Left ventricle myocardium inferior (tissue), 1 donor: Measurements from ENCODE around the gene DNMT1. TPM values are rescaled to one million over a fixed set of nuclear protein-coding genes. Genes with fewer than 3 reads are reported as not detected.

Experiments used
- DNase-seq: peaks from one replicate; pipeline ENCODE4 v3.0.0-alpha.2; 2020
- H3K27ac ChIP-seq: fragments of 200-600 bp; replicated peaks from 2 replicates; pipeline ENCODE4 v1.8.0; 2021
- H3K27me3 ChIP-seq: fragments of 200-600 bp; 2 replicates; pipeline ENCODE4 v1.8.0; 2021; ENCODE audit warnings: low read depth
- H3K36me3 ChIP-seq: fragments of 200-600 bp; 2 replicates; pipeline ENCODE4 v1.8.0; 2021
- H3K4me1 ChIP-seq: fragments of 200-600 bp; 2 replicates; pipeline ENCODE4 v1.8.0; 2021
- H3K4me3 ChIP-seq: fragments of 200-600 bp; 2 replicates; pipeline ENCODE4 v1.8.0; 2021; ENCODE audit warnings: mild to moderate bottlenecking, moderate library complexity
- H3K9me3 ChIP-seq: fragments of 200-600 bp; replicated peaks from 2 replicates; pipeline ENCODE4 v1.8.0; 2021
- CTCF ChIP-seq: fragments of 200-600 bp; IDR thresholded peaks from 2 replicates; pipeline ENCODE4 v1.8.0; 2021; ENCODE audit warnings: antibody characterized with exemption, mild to moderate bottlenecking, borderline replicate concordance
- intact Hi-C: fragments of 100-400 bp; cut with micrococcal nuclease; formaldehyde crosslinking; loops from one replicate; pipeline ENCODE4 v1.11.0; 2022
- total RNA-seq: library from RNA; stranded (reverse); fragmentation: NEBNext Ultra II Directional; extraction: Animal tissue kit (Norgen Biotek cat#: 25700); gene quantifications from one replicate; pipeline ENCODE4 v1.2.1, GENCODE V29; 2021
- donor health status: DM: no; HTN: yes; CAD: no; lungs with severe emphysema.

The DNMT1 gene
- total RNA-seq, 1 donor from 2014 or later: 23.9 TPM

- Histone ChIP-seq H3K27me3 (no peaks in the 10 kb centered on the region), H3K4me1 (no peaks in the 10 kb centered on the region), H3K36me3 (peaks cover 89% of the 10 kb centered on the region), H3K4me3 (no peak overlapping the region), H3K27ac (no peak overlapping the region), H3K9me3 (no peaks in the 10 kb centered on the region)
- TF ChIP-seq CTCF: no peak
- no peak for DNase-seq
- intact Hi-C loops: no loop called here
Observed at GRCh38 chr19:10166046-10166445, 28.7 kb downstream of the DNMT1 start.

GRCh38 chr19:10163536-10163935 lies 31.2 kb downstream of the DNMT1 start:
- H3K4me1 ChIP-seq: no peaks in the 10 kb centered on the region

GRCh38 chr19:10159610-10160009 lies 35.1 kb downstream of the DNMT1 start:
- peaks cover 98% of the 10 kb centered on the region for H3K36me3 ChIP-seq
- no peak overlapping the region for H3K27ac ChIP-seq
- DNase-seq: no peak
- no peaks in the 10 kb centered on the region for H3K27me3 ChIP-seq
- no peak overlapping the region for H3K4me3 ChIP-seq
- TF ChIP-seq CTCF: no peak
- intact Hi-C loops: no loop called here
- no peaks in the 10 kb centered on the region for H3K4me1 ChIP-seq
- H3K9me3 ChIP-seq: no peaks in the 10 kb centered on the region

More at GRCh38 chr19:10163536-10163935, 31.2 kb downstream of the DNMT1 start:
- Histone ChIP-seq H3K9me3 (no peaks in the 10 kb centered on the region), H3K4me3 (no peak overlapping the region), H3K27ac (no peak overlapping the region), H3K27me3 (no peaks in the 10 kb centered on the region), H3K36me3 (peaks cover 92% of the 10 kb centered on the region)
- intact Hi-C loops: no loop called here
- no peak for DNase-seq
- no peak for TF ChIP-seq CTCF

- Histone ChIP-seq H3K4me3 (no peak overlapping the region), H3K27me3 (no peaks in the 10 kb centered on the region), H3K36me3 (peaks cover 100% of the 10 kb centered on the region), H3K27ac (no peak overlapping the region), H3K9me3 (no peaks in the 10 kb centered on the region), H3K4me1 (no peaks in the 10 kb centered on the region)
- TF ChIP-seq CTCF: no peak
- intact Hi-C loops: no loop called here
- no peak for DNase-seq
Observed at GRCh38 chr19:10158485-10158884, 36.3 kb downstream of the DNMT1 start.

DNA sequence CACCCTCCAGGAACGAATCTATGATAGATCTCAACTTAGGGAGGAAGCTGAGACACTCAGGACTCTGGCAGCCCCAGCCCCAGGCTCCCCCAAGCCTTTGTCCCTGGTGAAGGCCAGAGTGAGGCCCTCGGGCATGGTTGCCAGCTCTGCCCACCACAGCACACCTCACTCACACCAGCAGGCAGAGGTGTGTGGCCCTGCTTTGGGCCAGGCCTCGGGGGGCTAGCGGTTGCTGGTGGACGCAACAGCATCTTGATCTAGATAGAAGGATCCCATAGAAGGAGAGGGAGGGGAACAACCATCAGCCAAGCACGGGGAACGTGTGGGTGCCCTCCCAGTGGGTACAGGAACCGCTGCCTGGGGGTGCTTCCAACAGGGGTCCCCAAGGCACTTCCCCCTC lies 36.7 kb downstream of the DNMT1 start:
- intact Hi-C loops: no loop called here
- no peaks in the 10 kb centered on the region for H3K4me1 ChIP-seq
- peaks cover 100% of the 10 kb centered on the region for H3K36me3 ChIP-seq
- H3K4me3 ChIP-seq: no peak overlapping the region
- no peaks in the 10 kb centered on the region for H3K27me3 ChIP-seq
- no peaks in the 10 kb centered on the region for H3K9me3 ChIP-seq
- TF ChIP-seq CTCF: no peak
- H3K27ac ChIP-seq: no peak overlapping the region
- no peak for DNase-seq

DNA sequence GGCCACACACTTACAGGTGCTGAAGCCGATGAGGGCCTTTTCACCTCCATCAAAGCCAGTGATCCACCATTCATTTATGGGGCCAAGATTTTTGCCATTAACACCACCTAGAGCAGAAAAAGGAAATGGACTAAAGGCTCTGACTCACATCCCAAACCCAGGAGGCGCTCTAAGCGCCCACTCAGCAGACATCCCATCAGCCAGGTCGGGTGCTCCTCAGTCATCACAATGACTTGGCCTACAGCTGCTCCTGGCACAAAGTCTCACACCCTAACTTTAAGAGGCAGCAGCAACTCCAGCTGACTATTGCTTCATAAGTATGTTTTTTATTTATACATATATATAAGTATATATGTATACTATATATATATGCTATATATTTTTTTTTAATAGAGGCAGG lies 38.9 kb downstream of the DNMT1 start:
- Histone ChIP-seq H3K27ac (no peak overlapping the region), H3K27me3 (no peaks in the 10 kb centered on the region), H3K4me3 (no peak overlapping the region), H3K9me3 (no peaks in the 10 kb centered on the region), H3K4me1 (no peaks in the 10 kb centered on the region), H3K36me3 (peaks cover 98% of the 10 kb centered on the region)
- no peak for DNase-seq
- intact Hi-C loops: no loop called here
- TF ChIP-seq CTCF: no peak
